Left ventricle myocardium inferior (tissue), 1 donor: ENCODE results near the gene HLX. TPM values are rescaled to one million over a fixed set of nuclear protein-coding genes. Genes with fewer than 3 reads are reported as not detected.

Experiments
- DNase-seq: peaks from one replicate; pipeline ENCODE4 v3.0.0-alpha.2; 2020
- H3K27ac ChIP-seq: fragments of 200-600 bp; replicated peaks from 2 replicates; pipeline ENCODE4 v1.8.0; 2021
- H3K27me3 ChIP-seq: fragments of 200-600 bp; 2 replicates; pipeline ENCODE4 v1.8.0; 2021; ENCODE audit warnings: low read depth
- H3K36me3 ChIP-seq: fragments of 200-600 bp; 2 replicates; pipeline ENCODE4 v1.8.0; 2021
- H3K4me1 ChIP-seq: fragments of 200-600 bp; 2 replicates; pipeline ENCODE4 v1.8.0; 2021
- H3K4me3 ChIP-seq: fragments of 200-600 bp; 2 replicates; pipeline ENCODE4 v1.8.0; 2021; ENCODE audit warnings: mild to moderate bottlenecking, moderate library complexity
- H3K9me3 ChIP-seq: fragments of 200-600 bp; replicated peaks from 2 replicates; pipeline ENCODE4 v1.8.0; 2021
- CTCF ChIP-seq: fragments of 200-600 bp; IDR thresholded peaks from 2 replicates; pipeline ENCODE4 v1.8.0; 2021; ENCODE audit warnings: antibody characterized with exemption, mild to moderate bottlenecking, borderline replicate concordance
- intact Hi-C: fragments of 100-400 bp; cut with micrococcal nuclease; formaldehyde crosslinking; loops from one replicate; pipeline ENCODE4 v1.11.0; 2022
- total RNA-seq: library from RNA; stranded (reverse); fragmentation: NEBNext Ultra II Directional; extraction: Animal tissue kit (Norgen Biotek cat#: 25700); gene quantifications from one replicate; pipeline ENCODE4 v1.2.1, GENCODE V29; 2021
- donor health status: DM: no; HTN: yes; CAD: no; lungs with severe emphysema.

HLX gene
- total RNA-seq, 1 donor from 2014 or later: 3.5 TPM

DNA sequence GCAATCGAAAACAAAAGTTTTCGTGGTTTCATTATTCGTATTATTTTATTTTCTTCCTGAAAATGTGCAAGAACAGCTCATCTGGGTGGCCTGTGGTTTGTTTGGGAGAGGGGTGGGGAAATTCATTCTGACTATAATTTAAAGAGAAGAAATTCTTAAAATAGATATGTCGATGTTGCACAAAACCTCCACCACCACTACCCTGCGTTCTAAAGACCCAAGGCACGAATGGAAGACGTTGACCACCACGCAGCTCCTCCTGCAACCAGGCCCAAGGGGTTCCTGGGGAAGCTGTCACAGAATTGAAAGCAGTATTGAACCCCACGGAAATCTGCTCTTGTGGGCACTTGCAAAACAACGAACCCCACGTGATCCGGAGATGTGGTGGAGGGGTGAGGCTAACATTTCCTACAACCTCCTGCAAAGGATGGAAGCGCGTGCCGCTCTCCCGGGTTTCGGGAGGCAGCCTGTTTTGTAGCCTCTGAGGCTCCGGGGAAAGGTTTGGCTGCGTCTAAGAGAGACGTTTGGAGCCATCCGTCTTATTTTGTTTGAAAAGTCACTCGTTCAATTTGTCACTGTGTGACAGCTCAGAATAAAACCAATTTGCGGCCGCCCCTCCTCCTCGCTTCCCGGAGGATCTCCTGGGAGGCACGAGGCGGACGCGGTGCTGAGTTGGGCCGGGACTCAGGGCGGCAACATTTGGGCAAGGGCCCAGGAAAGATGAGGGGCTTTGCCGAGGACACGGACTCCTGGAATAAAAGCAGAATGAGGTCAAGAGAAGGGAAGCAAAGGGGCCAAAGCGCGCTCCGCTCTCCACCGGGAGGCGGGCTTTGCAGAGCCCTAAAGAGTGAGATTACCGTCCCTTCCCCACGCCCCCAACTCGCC, 810 bp upstream of the HLX start:
- H3K27ac ChIP-seq: peak overlapping the region; percentile 99
- intact Hi-C loops: loop anchor here (10.0 kb wide), 2 partner anchors 64 to 326 kb away; no protein-coding TSS in a partner anchor
- H3K27me3 ChIP-seq: peaks cover 25% of the 10 kb centered on the region
- H3K9me3 ChIP-seq: no peaks in the 10 kb centered on the region
- TF ChIP-seq CTCF: no peak
- H3K4me1 ChIP-seq: peaks cover 85% of the 10 kb centered on the region
- peak overlapping the region; percentile 99 for H3K4me3 ChIP-seq
- H3K36me3 ChIP-seq: peaks cover 17% of the 10 kb centered on the region
- peak; percentile 41 for DNase-seq

DNA sequence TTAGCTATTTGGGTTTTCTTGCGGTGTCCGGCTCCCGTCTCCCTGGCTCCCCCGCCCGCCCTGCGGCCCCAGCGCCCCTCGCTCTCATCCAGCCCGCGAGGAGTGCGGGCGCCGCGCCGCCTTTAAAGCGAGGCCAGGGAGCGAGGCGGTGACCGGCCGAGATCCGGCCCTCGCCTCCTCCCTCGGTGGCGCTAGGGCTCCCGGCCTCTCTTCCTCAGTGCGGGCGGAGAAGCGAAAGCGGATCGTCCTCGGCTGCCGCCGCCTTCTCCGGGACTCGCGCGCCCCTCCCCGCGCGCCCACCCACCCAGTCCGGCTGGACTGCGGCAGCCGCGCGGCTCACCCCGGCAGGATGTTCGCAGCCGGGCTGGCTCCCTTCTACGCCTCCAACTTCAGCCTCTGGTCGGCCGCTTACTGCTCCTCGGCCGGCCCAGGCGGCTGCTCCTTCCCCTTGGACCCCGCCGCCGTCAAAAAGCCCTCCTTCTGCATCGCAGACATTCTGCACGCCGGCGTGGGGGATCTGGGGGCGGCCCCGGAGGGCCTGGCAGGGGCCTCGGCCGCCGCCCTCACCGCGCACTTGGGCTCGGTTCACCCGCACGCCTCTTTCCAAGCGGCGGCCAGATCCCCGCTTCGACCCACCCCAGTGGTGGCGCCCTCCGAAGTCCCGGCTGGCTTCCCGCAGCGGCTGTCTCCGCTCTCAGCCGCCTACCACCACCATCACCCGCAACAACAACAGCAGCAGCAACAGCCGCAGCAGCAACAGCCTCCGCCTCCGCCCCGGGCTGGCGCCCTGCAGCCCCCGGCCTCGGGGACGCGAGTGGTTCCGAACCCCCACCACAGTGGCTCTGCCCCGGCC, 492 bp downstream of the HLX start:
- no peak for TF ChIP-seq CTCF
- peaks cover 30% of the 10 kb centered on the region for H3K36me3 ChIP-seq
- H3K27ac ChIP-seq: peak overlapping the region; percentile 99
- H3K4me3 ChIP-seq: peak overlapping the region; percentile 99
- intact Hi-C loops: loop anchor here (10.0 kb wide), 2 partner anchors 65 to 325 kb away; no protein-coding TSS in a partner anchor
- H3K9me3 ChIP-seq: no peaks in the 10 kb centered on the region
- peak; percentile 64 for DNase-seq
- peaks cover 25% of the 10 kb centered on the region for H3K27me3 ChIP-seq
- peaks cover 85% of the 10 kb centered on the region for H3K4me1 ChIP-seq

DNA sequence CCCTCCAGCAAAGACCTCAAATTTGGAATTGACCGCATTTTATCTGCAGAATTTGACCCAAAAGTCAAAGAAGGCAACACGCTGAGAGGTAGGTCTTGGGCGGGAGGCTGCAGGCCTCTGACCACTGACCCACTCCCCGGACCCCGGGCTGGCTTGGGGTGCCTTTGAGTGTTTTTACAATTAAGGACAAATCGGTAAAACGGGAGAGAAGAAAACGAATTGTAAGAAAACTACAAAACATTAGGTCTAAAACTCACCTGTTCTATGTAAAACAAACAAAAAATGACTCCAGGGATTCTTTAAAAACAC, 1.1 kb downstream of the HLX start:
- Histone ChIP-seq H3K4me1 (peaks cover 84% of the 10 kb centered on the region), H3K36me3 (peaks cover 36% of the 10 kb centered on the region), H3K9me3 (no peaks in the 10 kb centered on the region), H3K27ac (peak overlapping the region; percentile 99), H3K4me3 (peak overlapping the region; percentile 99), H3K27me3 (peaks cover 27% of the 10 kb centered on the region)
- TF ChIP-seq CTCF: no peak
- DNase-seq: no peak
- intact Hi-C loops: no loop called here

GRCh38 chr1:220880726-220881506, 1.7 kb downstream of the HLX start:
- TF ChIP-seq CTCF: no peak
- Histone ChIP-seq H3K27me3 (peaks cover 33% of the 10 kb centered on the region), H3K9me3 (no peaks in the 10 kb centered on the region), H3K4me1 (peaks cover 78% of the 10 kb centered on the region), H3K4me3 (peak overlapping the region; percentile 99), H3K27ac (peak overlapping the region; percentile 99), H3K36me3 (peaks cover 42% of the 10 kb centered on the region)
- peak; percentile 70 for DNase-seq
- intact Hi-C loops: no loop called here
